HuH-7.5 (cell line): Measurements from ENCODE around the gene TSPEAR.

Source experiments
- DNase-seq: peaks from one replicate; pipeline ENCODE4 v3.0.0; 2011; ENCODE audit warnings: low spot score

TSPEAR gene

GRCh38 chr21:44527156-44527982 lies 184.0 kb downstream of the TSPEAR start:
- no peak for DNase-seq

- DNase-seq, result no peak
These were observed 185.0 kb downstream of the TSPEAR start for GRCh38 chr21:44526096-44526997.

GRCh38 chr21:44525391-44526095 lies 185.8 kb downstream of the TSPEAR start:
- DNase-seq, result no peak

GRCh38 chr21:44524414-44525371 lies 186.7 kb downstream of the TSPEAR start:
- no peak for DNase-seq

GRCh38 chr21:44523567-44524413 lies 187.6 kb downstream of the TSPEAR start:
- DNase-seq, result no peak

GRCh38 chr21:44522753-44523204 lies 188.6 kb downstream of the TSPEAR start:
- no peak for DNase-seq

- no peak for DNase-seq
These were observed 189.2 kb downstream of the TSPEAR start for GRCh38 chr21:44521928-44522752.

GRCh38 chr21:44521301-44521927 lies 190.0 kb downstream of the TSPEAR start:
- DNase-seq, result no peak

GRCh38 chr21:44520326-44521300 lies 190.8 kb downstream of the TSPEAR start:
- DNase-seq, result no peak

- no peak for DNase-seq
These were observed 191.7 kb downstream of the TSPEAR start for GRCh38 chr21:44519346-44520325.

GRCh38 chr21:44518686-44519085 lies 192.7 kb downstream of the TSPEAR start:
- DNase-seq, result no peak

- DNase-seq, result peak; percentile 99
These were observed 194.0 kb downstream of the TSPEAR start for GRCh38 chr21:44517175-44517899.

GRCh38 chr21:44516828-44517174 lies 194.6 kb downstream of the TSPEAR start:
- no peak for DNase-seq

- no peak for DNase-seq
These were observed 195.0 kb downstream of the TSPEAR start for GRCh38 chr21:44516342-44516741.

GRCh38 chr21:44515359-44516165 lies 195.8 kb downstream of the TSPEAR start:
- no peak for DNase-seq
